ENCODE data around the gene MAML3.

MAML3 gene

GRCh38 chr4:140123666-140124377 lies 30.2 kb downstream of the MAML3 start:
- FAIRE-seq, result no peak

DNA sequence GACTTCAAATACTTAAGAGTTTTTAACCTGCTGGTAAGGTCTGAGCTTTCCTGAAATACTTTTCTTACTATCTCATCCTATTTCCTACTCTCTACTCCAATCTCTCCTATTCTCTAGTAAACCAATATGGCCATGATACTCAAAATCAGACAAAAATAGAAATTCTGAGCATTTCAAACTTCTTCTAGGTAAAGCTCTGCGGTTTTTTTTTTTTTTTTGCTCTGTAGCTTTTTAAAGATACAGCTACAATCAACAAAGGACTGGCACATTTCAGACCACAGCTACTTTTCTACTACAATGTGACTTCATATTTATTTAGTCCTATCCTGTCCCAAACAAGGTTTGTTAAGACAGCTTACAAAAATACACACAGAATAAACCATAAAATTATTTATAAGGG lies 31.1 kb downstream of the MAML3 start:
- no peak for FAIRE-seq

DNA sequence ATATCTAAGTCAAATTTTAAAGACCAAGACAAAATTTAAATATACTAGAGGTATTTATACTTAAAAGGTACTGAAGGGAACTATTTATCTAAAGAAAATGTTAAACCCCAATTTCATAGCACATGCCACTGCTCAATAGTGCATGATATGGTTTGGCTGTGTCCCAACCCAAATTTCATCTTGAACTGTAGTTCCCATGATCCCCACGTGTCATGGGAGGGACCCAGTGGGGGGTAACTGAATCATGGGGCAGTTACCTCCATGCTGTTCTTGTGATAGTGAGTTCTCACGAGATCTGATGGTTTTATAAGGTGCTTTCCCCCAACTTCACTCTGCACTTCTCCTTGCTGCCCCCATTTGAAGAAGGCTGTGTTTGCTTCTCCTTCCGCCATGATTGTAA lies 32.3 kb downstream of the MAML3 start:
- no peak for FAIRE-seq

- no peak for FAIRE-seq
These were observed 34.9 kb downstream of the MAML3 start for GRCh38 chr4:140118931-140119640.

DNA sequence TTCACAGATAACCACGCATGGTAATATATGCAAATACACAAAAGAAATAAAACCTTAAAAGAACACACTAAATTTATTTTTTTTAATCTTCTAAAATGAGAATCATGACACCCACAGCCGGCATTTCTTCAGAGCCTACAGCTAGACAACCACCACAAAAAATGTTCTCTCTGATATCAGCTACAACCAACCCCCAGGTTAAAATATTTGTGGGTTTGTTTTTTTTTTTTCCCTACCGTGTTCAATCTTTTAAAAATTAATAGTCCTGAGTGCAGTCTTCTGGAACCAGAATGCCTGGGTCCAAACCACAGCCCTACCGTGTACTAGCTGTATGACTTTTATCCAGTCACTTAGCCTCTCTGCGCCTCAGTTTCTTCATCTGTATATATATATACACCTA lies 36.0 kb downstream of the MAML3 start:
- no peak for FAIRE-seq

GRCh38 chr4:140116442-140117104 lies 37.4 kb downstream of the MAML3 start:
- peak; percentile 13 for FAIRE-seq

DNA sequence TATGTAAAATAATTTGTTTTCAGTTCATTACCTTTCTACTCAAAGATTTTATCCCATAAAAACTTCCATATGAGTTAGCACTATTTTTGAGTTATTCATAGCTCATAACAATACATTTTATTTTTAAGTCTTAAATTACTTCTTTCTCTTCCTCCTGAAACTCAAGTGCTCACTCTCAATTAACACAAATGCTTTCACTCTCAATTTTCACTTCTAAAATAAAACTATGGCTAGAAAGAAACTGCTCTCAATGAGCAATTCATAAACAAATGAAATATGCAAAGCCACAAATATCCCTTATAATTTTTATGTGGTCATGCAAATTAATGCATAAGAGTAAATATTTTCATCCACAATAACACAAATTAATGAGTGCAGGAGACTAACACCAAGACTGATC lies 38.8 kb downstream of the MAML3 start:
- no peak for FAIRE-seq

DNA sequence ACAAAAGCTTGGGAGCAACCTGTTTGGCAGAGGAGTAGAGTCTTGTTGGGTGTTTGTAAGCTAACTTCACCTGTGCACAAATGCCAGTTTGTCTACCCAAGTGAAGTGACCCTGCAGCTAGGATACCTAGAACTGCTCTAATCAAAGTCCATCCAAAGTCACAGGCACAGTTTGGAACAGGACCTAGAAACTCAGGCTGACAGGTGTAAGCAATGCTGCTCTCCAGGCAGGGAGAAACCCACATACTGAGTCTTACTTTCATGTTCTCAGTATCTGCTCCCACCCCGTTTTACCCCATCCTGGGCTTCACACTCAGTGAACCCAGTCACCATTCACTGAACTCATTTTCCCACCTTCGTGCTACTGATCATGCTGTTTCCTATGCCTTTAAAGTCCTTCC lies 40.3 kb downstream of the MAML3 start:
- no peak for FAIRE-seq

- no peak for FAIRE-seq
These were observed 41.4 kb downstream of the MAML3 start for GRCh38 chr4:140112576-140112975.

GRCh38 chr4:140111256-140111655 lies 42.7 kb downstream of the MAML3 start:
- FAIRE-seq, result no peak

GRCh38 chr4:140110542-140111215 lies 43.3 kb downstream of the MAML3 start:
- peak; percentile 62 for FAIRE-seq

GRCh38 chr4:140109737-140110136 lies 44.2 kb downstream of the MAML3 start:
- no peak for FAIRE-seq

GRCh38 chr4:140109292-140109691 lies 44.7 kb downstream of the MAML3 start:
- FAIRE-seq, result no peak

DNA sequence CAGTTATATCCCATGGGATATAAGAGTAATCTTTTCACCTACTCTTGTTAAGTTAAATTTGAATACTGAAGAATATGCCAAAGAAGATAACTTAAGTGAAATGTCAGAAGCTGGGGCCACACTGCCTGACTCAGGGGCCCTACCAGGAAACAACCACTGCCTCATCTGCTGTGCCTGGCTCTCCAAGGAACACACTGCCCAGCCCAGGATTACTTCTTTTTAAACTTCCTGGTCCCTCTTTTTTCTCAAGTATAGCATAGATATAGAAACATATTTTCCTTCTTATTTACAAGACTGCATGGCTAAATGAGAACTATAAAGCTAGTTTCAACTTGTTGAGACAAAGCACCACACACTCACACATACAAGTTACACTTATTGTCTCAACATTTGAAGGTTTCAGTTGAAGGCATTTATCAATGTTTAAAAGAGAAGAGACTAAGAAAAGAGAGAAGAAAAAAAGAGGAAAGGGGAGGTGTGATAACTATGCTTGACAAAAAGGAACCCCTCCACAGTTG lies 45.2 kb downstream of the MAML3 start:
- FAIRE-seq, result no peak

DNA sequence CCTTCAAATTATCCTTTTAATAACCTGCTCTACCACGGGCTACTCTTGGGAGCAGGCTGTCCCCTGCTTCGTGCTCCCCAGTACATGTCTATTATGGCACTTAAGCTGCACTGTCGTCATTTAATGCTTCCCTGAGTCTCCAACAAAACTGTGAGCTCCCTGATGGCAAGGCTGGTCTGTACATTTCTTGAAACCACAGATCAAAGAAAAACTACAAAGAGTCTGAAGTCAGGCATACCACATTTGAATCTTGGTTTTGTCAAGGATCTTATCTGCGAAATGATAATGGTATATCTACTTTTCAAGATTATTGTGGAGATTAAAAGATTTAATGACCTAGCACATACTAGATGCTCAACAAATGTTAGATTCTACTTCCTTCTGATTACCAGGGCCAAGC lies 45.7 kb downstream of the MAML3 start:
- FAIRE-seq, result no peak

GRCh38 chr4:140106289-140106844 lies 47.6 kb downstream of the MAML3 start:
- FAIRE-seq, result no peak

DNA sequence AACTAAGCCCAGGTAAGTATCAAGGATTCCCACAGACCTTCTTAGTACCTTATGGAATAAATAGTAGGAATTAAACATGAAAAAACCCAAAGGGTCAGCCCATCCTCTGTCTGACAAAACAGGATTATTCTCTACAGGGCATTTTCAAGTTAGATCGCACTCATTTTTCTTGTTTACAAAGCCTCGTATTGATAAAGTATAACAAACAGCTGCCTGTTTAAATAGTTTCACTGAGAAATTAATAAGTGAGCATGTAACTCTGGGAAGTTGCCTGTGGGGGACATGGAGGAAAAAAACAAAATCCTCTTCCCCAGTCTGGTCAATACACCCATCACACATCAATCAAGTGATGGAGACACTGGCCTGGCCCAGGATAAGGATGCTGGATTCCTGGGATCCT lies 48.5 kb downstream of the MAML3 start:
- no peak for FAIRE-seq

GRCh38 chr4:140103676-140104075 lies 50.3 kb downstream of the MAML3 start:
- no peak for FAIRE-seq

DNA sequence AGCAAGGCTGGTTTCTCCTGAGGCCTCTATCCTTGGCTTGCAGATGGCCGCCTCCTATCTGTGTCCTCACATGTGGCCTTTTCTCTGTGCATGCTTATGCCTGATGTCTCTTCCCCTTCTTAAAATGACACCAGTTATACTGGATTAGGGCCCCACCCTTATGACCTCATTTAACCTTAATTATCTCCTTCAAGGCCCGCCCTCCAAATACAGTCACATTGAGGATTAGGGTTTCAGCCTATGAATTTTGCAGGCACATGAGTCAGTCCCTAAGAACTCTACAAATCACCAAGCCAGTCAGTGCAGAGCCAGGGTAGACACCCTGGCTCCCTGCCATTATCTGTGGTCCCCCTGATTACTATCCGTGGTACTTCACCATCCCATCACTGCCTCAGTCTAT lies 51.6 kb downstream of the MAML3 start:
- FAIRE-seq, result no peak

DNA sequence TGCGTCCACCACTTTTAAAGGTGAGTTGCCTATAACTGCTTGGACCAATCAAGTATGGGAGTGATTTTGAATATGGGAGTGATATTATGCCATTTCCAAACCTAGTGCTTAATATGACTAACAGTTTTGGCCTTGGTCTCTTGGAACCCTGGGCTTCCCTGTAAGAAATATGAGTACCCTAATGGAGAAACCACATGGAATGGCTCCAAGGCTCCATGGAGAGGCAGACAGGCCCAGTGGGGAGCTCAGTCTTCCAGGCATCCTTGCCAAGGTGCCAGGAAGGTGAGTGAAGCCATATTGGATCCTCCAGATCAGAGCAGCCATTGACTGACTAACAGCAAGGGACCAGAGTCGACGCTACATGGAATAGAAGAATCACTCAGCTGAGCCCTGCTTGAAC lies 53.2 kb downstream of the MAML3 start:
- no peak for FAIRE-seq

GRCh38 chr4:140099983-140100382 lies 54.0 kb downstream of the MAML3 start:
- FAIRE-seq, result no peak

DNA sequence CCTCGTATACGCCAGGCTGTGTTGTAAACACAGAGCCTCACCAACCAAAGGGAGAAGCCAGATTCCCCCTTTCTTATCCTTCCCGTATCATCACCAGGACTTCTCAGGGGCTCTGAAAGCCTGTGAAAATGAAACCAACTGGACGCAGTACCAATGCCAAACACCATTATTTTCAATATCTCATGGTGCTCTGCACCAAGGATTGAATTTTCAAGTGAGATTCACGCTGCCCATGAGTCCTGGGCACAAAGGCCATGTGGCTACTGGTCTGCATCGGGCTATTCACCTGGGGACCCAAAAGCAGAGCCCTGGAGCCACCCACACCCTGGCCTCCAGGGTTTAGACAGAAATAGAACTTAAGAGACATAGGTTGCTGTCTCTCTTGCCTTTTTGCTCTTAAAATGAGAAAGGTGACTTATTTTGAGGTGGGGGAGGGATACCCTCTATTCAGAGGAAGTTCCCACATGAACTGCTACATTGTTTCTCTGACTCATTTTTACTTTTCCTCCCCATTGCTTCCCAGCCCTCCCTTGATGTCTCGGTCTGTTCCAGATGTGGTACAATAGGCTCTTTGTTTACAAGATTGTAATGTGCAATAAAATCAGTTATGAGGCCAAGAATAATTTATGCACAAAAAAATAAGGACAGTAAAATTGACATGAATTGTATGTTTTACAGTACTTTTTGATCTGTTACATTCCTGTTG lies 55.4 kb downstream of the MAML3 start:
- FAIRE-seq, result no peak

Measured in islet of Langerhans (tissue), 1 donor.